Right lobe of liver (tissue), 6 donors: ENCODE measurements around the gene PLAAT4. TPM values are rescaled to one million over a fixed set of nuclear protein-coding genes. Genes with fewer than 3 reads are reported as not detected.

Experiments
- ATAC-seq, 4 donors: fragments of 200-7000 bp; cut with Tn5 transposase; one replicate each; pipeline ENCODE4 v1.9.1; 2020; ENCODE audit warnings: mild to moderate bottlenecking in 4 of 4, moderate library complexity in 4 of 4
- DNase-seq, 3 donors: peaks; one replicate each; pipeline ENCODE4 v3.0.0-alpha.2; 2020
- H3K27ac ChIP-seq, 3 donors: fragments of 200-600 bp; one replicate each; pipeline ENCODE4 v1.8.0; 2022
- H3K27me3 ChIP-seq, 2 donors: fragments of 200-600 bp; one replicate each; pipeline ENCODE4 v1.8.0; 2022
- H3K36me3 ChIP-seq, 4 donors: fragments of 200-600 bp; sonication (generic) in 1 of 4; one replicate each; pipeline versions ENCODE4 v1.5.1 to v1.8.0; 2017 to 2022; ENCODE audit warnings: control low read depth in 1 of 4
- H3K4me1 ChIP-seq, 4 donors: fragments of 200-600 bp; sonication (generic) in 1 of 4; one replicate each; pipeline versions ENCODE4 v1.5.1 to v1.8.0; 2017 to 2022; ENCODE audit warnings: control low read depth in 1 of 4
- H3K4me3 ChIP-seq, 3 donors: fragments of 200-600 bp; one replicate each; pipeline ENCODE4 v1.8.0; 2022
- H3K9me3 ChIP-seq, 4 donors: fragments of 200-600 bp; sonication (generic) in 1 of 4; one replicate each; pipeline versions ENCODE4 v1.5.1 to v1.8.0; 2017 to 2022; ENCODE audit warnings: control low read depth in 1 of 4
- CTCF ChIP-seq, 4 donors: fragments of 200-600 bp in 3 of 4; fragments of 450-650 bp in 1 of 4; IDR thresholded peaks; one replicate each; pipeline versions ENCODE4 v1.5.1 to v1.8.0; 2016 to 2022; ENCODE audit warnings: antibody characterized with exemption in 4 of 4, mild to moderate bottlenecking in 2 of 4
- POLR2A ChIP-seq: fragments of 450-650 bp; IDR thresholded peaks from one replicate; pipeline ENCODE4 v1.6.1; 2017; ENCODE audit warnings: antibody characterized with exemption, mild to moderate bottlenecking
- WGBS: methylation state at CpG from one replicate; pipeline ENCODE4 v1.1.6; 2018; ENCODE audit warnings: low coverage, low lambda C conversion rate; ENCODE audit not compliant: insufficient coverage; ENCODE audit errors: missing lambda C conversion rate; 5-methylcytosine and 5-hydroxymethylcytosine counted together
- intact Hi-C, 2 donors: fragments of 100-400 bp; cut with DNase I; formaldehyde crosslinking; loops; one replicate each; pipeline versions ENCODE4 v1.11.2 to v1.14.1; 2022
- total RNA-seq, 6 experiments: library from RNA; depleted of rRNA in 2 of 6; stranded (reverse); fragments of >200 nt in 2 of 6; fragmentation: NEBNext Ultra II Directional in 3 of 6; extraction: Animal tissue kit (Norgen Biotek cat#: 25700) in 3 of 6; gene quantifications; one replicate each; pipeline versions ENCODE4 v1.1.0 to v1.2.4, GENCODE V29; 2016 to 2023
- donor health status: DM: no; HTN: yes; CAD: no.
- donor health status: DM: no; HTN: no; CAD: no.
- donor health status: DM: no; HTN: no; CAD: no.
- donor health status: DM: no; HTN: yes; CAD: no.
- donor health status: DM: no; HTN: yes; CAD: no.

PLAAT4 gene
- total RNA-seq, 6 experiments from 2014 or later: 15.9 to 56.8 (median 47.0) TPM

DNA sequence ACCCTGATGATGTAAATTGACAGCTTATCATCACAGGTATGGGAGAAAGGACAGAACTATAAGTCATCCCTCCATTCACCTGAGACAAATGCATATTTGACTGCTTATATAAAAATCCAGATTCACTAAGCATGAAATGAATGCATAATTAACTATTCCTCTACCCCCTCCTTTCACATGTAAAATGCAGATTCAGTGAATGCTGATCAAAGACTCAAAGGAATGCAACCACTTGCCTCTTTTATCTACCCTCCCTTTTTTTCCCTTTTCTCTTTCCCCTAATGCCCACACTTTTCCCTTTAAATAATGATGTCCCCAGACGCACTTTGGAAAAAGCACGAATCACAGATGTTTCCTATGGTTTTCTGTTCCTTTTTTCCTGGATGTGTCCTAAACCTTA lies 4.5 kb upstream of the PLAAT4 start:
- Histone ChIP-seq H3K36me3 (no peaks in the 10 kb centered on the region), H3K27me3 (no peaks in the 10 kb centered on the region), H3K4me1 (peaks cover 0 to 8% (median 5%) of the 10 kb centered on the region in 4 donors), H3K27ac (peak overlapping the region in 1 of 3 donors; percentile 20), H3K4me3 (no peak overlapping the region), H3K9me3 (no peaks in the 10 kb centered on the region)
- DNase-seq (no peak), ATAC-seq (no peak)
- TF ChIP-seq POLR2A (no peak), CTCF (IDR thresholded peaks at IDR 0.05) (no peak)
- intact Hi-C loops: no loop called here
- 71% methylated on average over 2 of the region's 2 CpGs for WGBS

GRCh38 chr11:63532799-63533475 lies 3.7 kb upstream of the PLAAT4 start:
- H3K4me3 ChIP-seq: no peak overlapping the region
- intact Hi-C loops: no loop called here
- WGBS: 81% methylated on average over 3 of the region's 4 CpGs
- H3K4me1 ChIP-seq: peaks cover 3 to 14% (median 9%) of the 10 kb centered on the region in 4 donors
- no peaks in the 10 kb centered on the region for H3K9me3 ChIP-seq
- no peak for ATAC-seq
- H3K36me3 ChIP-seq: no peaks in the 10 kb centered on the region
- TF ChIP-seq CTCF (IDR thresholded peaks at IDR 0.05): no peak
- TF ChIP-seq POLR2A: no peak
- H3K27me3 ChIP-seq: no peaks in the 10 kb centered on the region
- H3K27ac ChIP-seq: no peak overlapping the region
- no peak for DNase-seq

DNA sequence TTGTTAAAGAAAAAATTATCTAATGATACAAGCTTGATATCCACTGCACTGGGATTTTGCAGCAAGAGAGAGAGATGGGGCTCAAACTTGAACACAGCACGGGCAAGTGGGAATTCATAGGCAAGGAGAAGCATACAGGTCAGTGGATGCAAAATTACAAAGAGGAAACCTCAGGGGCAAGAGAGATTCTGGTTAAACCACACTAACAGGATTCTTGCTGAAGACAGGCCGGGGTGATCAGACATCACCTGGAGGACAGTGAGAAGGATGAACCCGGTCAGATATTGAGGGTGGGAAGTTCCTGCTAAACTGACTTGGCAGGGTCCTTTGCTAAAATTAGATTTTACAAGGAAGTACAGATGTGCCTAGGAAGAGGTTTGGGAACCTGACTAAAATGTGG lies 2.5 kb upstream of the PLAAT4 start:
- ATAC-seq: no peak
- Histone ChIP-seq H3K36me3 (no peaks in the 10 kb centered on the region), H3K27ac (no peak overlapping the region), H3K4me1 (peaks cover 3 to 19% (median 12%) of the 10 kb centered on the region in 4 donors), H3K4me3 (no peak overlapping the region), H3K9me3 (no peaks in the 10 kb centered on the region), H3K27me3 (no peaks in the 10 kb centered on the region)
- intact Hi-C loops: no loop called here
- 68% methylated on average over 3 of the region's 3 CpGs for WGBS
- TF ChIP-seq CTCF (IDR thresholded peaks at IDR 0.05): no peak
- TF ChIP-seq POLR2A: no peak
- DNase-seq: no peak

GRCh38 chr11:63534895-63535461 lies 1.6 kb upstream of the PLAAT4 start:
- Histone ChIP-seq H3K9me3 (no peaks in the 10 kb centered on the region), H3K27me3 (no peaks in the 10 kb centered on the region), H3K36me3 (peaks cover 0 to under 1% (median 0%) of the 10 kb centered on the region in 4 donors), H3K4me1 (peaks cover 3 to 19% (median 12%) of the 10 kb centered on the region in 4 donors), H3K27ac (no peak overlapping the region), H3K4me3 (no peak overlapping the region)
- no peak for ATAC-seq
- 69% methylated on average over 3 of the region's 5 CpGs for WGBS
- TF ChIP-seq POLR2A (no peak), CTCF (IDR thresholded peaks at IDR 0.05) (no peak)
- DNase-seq: no peak
- intact Hi-C loops: no loop called here
